ENCODE data around the gene ASNSD1. TPM values are rescaled to one million over a fixed set of nuclear protein-coding genes. Genes with fewer than 3 reads are reported as not detected.
"Not testable (repeated sequence)": the region's sequence is repeated elsewhere in the genome, so short reads cannot be mapped to it uniquely, and the experiment has no call there.

Gene ASNSD1
- total RNA-seq, 2 experiments from 2014 or later: 41.0 to 43.2 TPM

- Mint-ChIP-seq H3K9me3 (peaks cover 16% of the 10 kb centered on the region), H3K4me3 (no peak overlapping the region), H3K27ac (no peak overlapping the region), H3K4me1 (ENCODE audit: low read depth) (peaks cover 54% of the 10 kb centered on the region), H3K27me3 (no peaks in the 10 kb centered on the region), H3K36me3 (ENCODE audit: low read depth) (peaks cover 33% of the 10 kb centered on the region)
- CTCF ChIA-PET: interaction anchor here (1.3 to 2.3 kb wide), 4 partner anchors 15 to 81 kb away, joined by 6 to 8 read pairs (median 6); partner anchors contain the start of genes ASNSD1 and OSGEPL1
- POLR2A ChIA-PET: interaction anchor here (0.5 kb wide), 1 partner anchor 16 kb away, joined by 3 read pairs; no protein-coding TSS in a partner anchor
- no peak for DNase-seq
- intact Hi-C loops (cut with micrococcal nuclease): no loop called here
- no peak for TF ChIP-seq CTCF (IDR thresholded peaks at IDR 0.05)
- ATAC-seq: no peak
Measured at GRCh38 chr2:189681203-189681602, 19.9 kb downstream of the ASNSD1 start.

GRCh38 chr2:189681903-189682302 lies 20.6 kb downstream of the ASNSD1 start:
- ChIA-PET POLR2A (no interaction called here), CTCF (interaction anchor here (2.3 kb wide), 1 partner anchor 15 kb away, joined by 6 read pairs; no protein-coding TSS in a partner anchor)
- no peak for TF ChIP-seq CTCF (IDR thresholded peaks at IDR 0.05)
- intact Hi-C loops (cut with micrococcal nuclease): no loop called here
- Mint-ChIP-seq H3K9me3 (peaks cover 16% of the 10 kb centered on the region), H3K27ac (no peak overlapping the region), H3K4me3 (no peak overlapping the region), H3K4me1 (ENCODE audit: low read depth) (peaks cover 54% of the 10 kb centered on the region), H3K27me3 (no peaks in the 10 kb centered on the region), H3K36me3 (ENCODE audit: low read depth) (peaks cover 28% of the 10 kb centered on the region)
- ATAC-seq (no peak), DNase-seq (no peak)

GRCh38 chr2:189683348-189683747 lies 22.1 kb downstream of the ASNSD1 start:
- H3K36me3 Mint-ChIP-seq (ENCODE audit: low read depth): peaks cover 20% of the 10 kb centered on the region
- ATAC-seq: peak; percentile 85
- H3K27ac Mint-ChIP-seq: no peak overlapping the region
- peak; percentile 46 for DNase-seq
- intact Hi-C loops (cut with micrococcal nuclease): no loop called here
- no peak overlapping the region for H3K4me3 Mint-ChIP-seq
- H3K9me3 Mint-ChIP-seq: peaks cover 8% of the 10 kb centered on the region
- peaks cover 50% of the 10 kb centered on the region for H3K4me1 Mint-ChIP-seq (ENCODE audit: low read depth)
- TF ChIP-seq CTCF (IDR thresholded peaks at IDR 0.05): no peak
- POLR2A ChIA-PET: interaction anchor here (0.6 to 3.0 kb wide), 3 partner anchors 8 to 25 kb away, joined by 3 to 16 read pairs (median 5); partner anchors contain the start of gene ANKAR
- no peaks in the 10 kb centered on the region for H3K27me3 Mint-ChIP-seq
- CTCF ChIA-PET: interaction anchor here (1.0 to 5.7 kb wide), 6 partner anchors 8 to 79 kb away, joined by 4 to 35 read pairs (median 7); partner anchors contain the start of genes ANKAR, ASNSD1 and OSGEPL1

DNA sequence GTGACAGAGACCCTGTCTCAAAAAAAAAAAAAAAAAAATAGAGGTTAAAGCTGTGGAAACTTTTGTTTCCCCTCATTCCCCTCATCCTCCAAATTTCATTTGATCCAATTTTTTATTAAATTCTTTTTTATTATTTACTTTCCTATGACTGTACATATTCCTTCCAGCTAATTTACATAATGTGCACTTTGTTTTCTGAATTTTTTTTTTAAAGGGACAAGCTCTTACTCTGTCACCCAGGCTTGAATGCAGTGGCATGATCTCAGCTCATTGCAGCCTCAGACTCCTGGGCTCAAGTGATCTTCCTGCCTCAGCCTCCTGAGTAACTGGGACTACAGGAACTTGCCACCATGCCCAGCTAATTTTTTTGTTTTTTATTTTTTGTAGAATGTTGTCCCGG lies 23.6 kb downstream of the ASNSD1 start:
- CTCF ChIA-PET: interaction anchor here (0.9 to 5.7 kb wide), 5 partner anchors 10 to 78 kb away, joined by 3 to 35 read pairs (median 8); partner anchors contain the start of genes ANKAR and OSGEPL1
- DNase-seq (no peak), ATAC-seq (no peak)
- no peaks in the 10 kb centered on the region for H3K27me3 Mint-ChIP-seq
- peaks cover 7% of the 10 kb centered on the region for H3K36me3 Mint-ChIP-seq (ENCODE audit: low read depth)
- intact Hi-C loops (cut with micrococcal nuclease): no loop called here
- POLR2A ChIA-PET: interaction anchor here (3.0 kb wide), 1 partner anchor 10 kb away, joined by 16 read pairs; the partner anchor contains the start of gene ANKAR
- H3K27ac Mint-ChIP-seq: no peak overlapping the region
- TF ChIP-seq CTCF (IDR thresholded peaks at IDR 0.05): no peak
- no peak overlapping the region for H3K4me3 Mint-ChIP-seq
- H3K9me3 Mint-ChIP-seq: no peaks in the 10 kb centered on the region
- peaks cover 40% of the 10 kb centered on the region for H3K4me1 Mint-ChIP-seq (ENCODE audit: low read depth)

- ChIA-PET POLR2A (interaction anchor here (3.0 kb wide), 1 partner anchor 11 kb away, joined by 16 read pairs; the partner anchor contains the start of gene ANKAR), CTCF (interaction anchor here (0.9 to 5.7 kb wide), 6 partner anchors 9 to 77 kb away, joined by 3 to 35 read pairs (median 6); partner anchors contain the start of genes ANKAR and OSGEPL1)
- ATAC-seq (no peak), DNase-seq (peak; percentile 47)
- intact Hi-C loops (cut with micrococcal nuclease): no loop called here
- no peak for TF ChIP-seq CTCF (IDR thresholded peaks at IDR 0.05)
- H3K27me3 Mint-ChIP-seq: no peaks in the 10 kb centered on the region
- H3K36me3 Mint-ChIP-seq (ENCODE audit: low read depth): peaks cover 2% of the 10 kb centered on the region
- H3K27ac Mint-ChIP-seq: no peak overlapping the region
- no peak overlapping the region for H3K4me3 Mint-ChIP-seq
- peaks cover 33% of the 10 kb centered on the region for H3K4me1 Mint-ChIP-seq (ENCODE audit: low read depth)
- H3K9me3 Mint-ChIP-seq: no peaks in the 10 kb centered on the region
Measured at GRCh38 chr2:189685540-189686229, 24.4 kb downstream of the ASNSD1 start.

GRCh38 chr2:189687796-189688195 lies 26.5 kb downstream of the ASNSD1 start:
- intact Hi-C loops (cut with micrococcal nuclease); DNase-seq; H3K36me3 Mint-ChIP-seq (ENCODE audit: low read depth); H3K4me3 Mint-ChIP-seq; H3K27me3 Mint-ChIP-seq; ATAC-seq; H3K27ac Mint-ChIP-seq; H3K9me3 Mint-ChIP-seq: not testable (repeated sequence)
- POLR2A ChIA-PET: interaction anchor here (0.9 kb wide), 1 partner anchor 11 kb away, joined by 3 read pairs; no protein-coding TSS in a partner anchor
- CTCF ChIA-PET: interaction anchor here (1.3 to 5.7 kb wide), 3 partner anchors 11 to 27 kb away, joined by 3 to 35 read pairs (median 4); partner anchors contain the start of gene ANKAR
- peaks cover 21% of the 10 kb centered on the region for H3K4me1 Mint-ChIP-seq (ENCODE audit: low read depth)

All from activated CD8-positive, alpha-beta T cell treated with anti-CD3 and anti-CD28 coated beads for 36 hours (primary cell).